Ovary (tissue), 9 donors: ENCODE results near the gene NDUFB6. TPM values are rescaled to one million over a fixed set of nuclear protein-coding genes. Genes with fewer than 3 reads are reported as not detected.
"Not testable (repeated sequence)": the region's sequence is repeated elsewhere in the genome, so short reads cannot be mapped to it uniquely, and the experiment has no call there.

Experiments
- DNase-seq, 5 donors: peaks; one replicate each; pipeline ENCODE4 v3.0.0-alpha.2; 2019 to 2020
- H3K27ac ChIP-seq, 2 donors: fragments of 200-600 bp; one replicate each; pipeline versions ENCODE4 v1.5.1 to v1.8.0; 2019 to 2022
- H3K27me3 ChIP-seq: fragments of 200-600 bp; one replicate; pipeline ENCODE4 v1.8.0; 2022
- H3K36me3 ChIP-seq: fragments of 200-600 bp; sonication (generic); one replicate; pipeline ENCODE4 v1.5.1; 2019
- H3K4me1 ChIP-seq: one replicate; pipeline ENCODE4 v1.8.1; 2013; ENCODE audit warnings: mild to moderate bottlenecking, moderate library complexity; ENCODE audit not compliant: insufficient read depth
- H3K4me3 ChIP-seq: fragments of 200-600 bp; sonication (generic); one replicate; pipeline ENCODE4 v1.5.1; 2017
- H3K9me3 ChIP-seq, 2 donors: fragments of 200-600 bp in 1 of 2; sonication (generic) in 1 of 2; one replicate each; pipeline versions ENCODE4 v1.5.1 to v1.8.1; 2013 to 2019; ENCODE audit warnings: mild to moderate bottlenecking in 1 of 2, moderate library complexity in 1 of 2
- CTCF ChIP-seq, 3 donors: fragments of 450-650 bp in 2 of 3; fragments of 200-600 bp in 1 of 3; IDR thresholded peaks; one replicate each; pipeline versions ENCODE4 v1.5.1 to v1.8.0; 2016 to 2022; ENCODE audit warnings: antibody characterized with exemption in 3 of 3, mild to moderate bottlenecking in 1 of 3
- EP300 ChIP-seq: sonication (generic); formaldehyde crosslinking; IDR thresholded peaks from one replicate; pipeline ENCODE4 v1.6.1; 2017; ENCODE audit warnings: antibody characterized with exemption
- POLR2A ChIP-seq: fragments of 450-650 bp; IDR thresholded peaks from one replicate; pipeline ENCODE4 v1.6.1; 2017; ENCODE audit warnings: antibody characterized with exemption, mild to moderate bottlenecking, moderate library complexity
- WGBS, 3 donors: extraction: QIAGEN DNeasy Blood & Tissue Kit in 1 of 3; methylation state at CpG; one replicate each; pipeline versions ENCODE4 v1.1.5 to v1.1.7; 2013 to 2017; 5-methylcytosine and 5-hydroxymethylcytosine counted together
- intact Hi-C, 4 donors: fragments of 100-400 bp; cut with DNase I; formaldehyde crosslinking; loops; one replicate each; pipeline versions ENCODE4 v1.11.0 to v1.15.1; 2022 to 2023
- polyA plus RNA-seq, 2 donors: library from polyadenylated mRNA; stranded (reverse); fragments of 200-250 nt in 1 of 2; fragments of 350-450 nt in 1 of 2; fragmentation: Illumina TruSeq in 1 of 2; extraction: RNeasy Lipid Tissue Mini Kit (QIAGEN cat#74804) in 1 of 2; gene quantifications; one replicate each; pipeline ENCODE4 v1.2.3, GENCODE V29; 2013 to 2014
- total RNA-seq, 7 donors: library from RNA; depleted of rRNA in 2 of 7; stranded (reverse); fragments of >200 nt in 2 of 7; fragmentation: NEBNext Ultra II Directional in 3 of 7; extraction: Animal tissue kit (Norgen Biotek cat#: 25700) in 3 of 7; gene quantifications; one replicate each; pipeline versions ENCODE4 v1.1.0 to v1.2.4, GENCODE V29; 2016 to 2023
- donor health status: DM: no; HTN: no; CAD: no; lungs with moderate emphysema.
- donor health status: DM: no; HTN: no; CAD: no.
- donor health status: Bipolar disorder and iron deficiency.
- donor health status: DM: yes; HTN: yes; CAD: no.
- donor health status: DM: no; HTN: no; CAD: no.
- donor health status: DM: yes; HTN: yes; CAD: no.

Gene NDUFB6
- total and polyA plus RNA-seq, 9 donors = 19.6 to 42.5 (median 37.8) TPM

DNA sequence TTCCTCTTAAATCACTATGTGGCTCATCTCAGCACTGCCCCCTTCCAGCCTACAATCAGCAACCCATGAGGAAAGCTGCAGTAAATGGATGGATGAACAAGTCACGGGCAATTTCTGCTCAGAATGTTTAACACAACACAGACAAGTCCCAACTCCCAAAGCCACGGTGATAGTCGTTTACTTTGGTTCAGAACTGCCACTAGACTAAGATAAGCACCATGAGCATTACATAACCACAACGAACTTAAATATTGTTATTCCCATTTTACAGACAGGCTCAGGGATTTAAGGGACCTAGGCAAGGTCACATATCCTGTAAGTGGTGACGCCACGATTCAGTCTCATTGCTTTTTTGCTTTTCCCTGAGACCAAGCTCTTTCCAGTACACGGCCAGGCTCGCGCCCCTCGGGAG, 22.8 kb downstream of the NDUFB6 start:
- peak overlapping the region; percentile 95 to 99 for H3K27ac ChIP-seq
- no peaks in the 10 kb centered on the region for H3K4me1 ChIP-seq
- intact Hi-C loops = loop anchor here in 2 of 4 donors (2.0 to 10.0 kb wide), 2 partner anchors 23 to 475 kb away; partner anchors contain the start of genes DNAJA1 (in 1 of the 2) and RIGI (in 1 of the 2)
- H3K27me3 ChIP-seq = no peaks in the 10 kb centered on the region
- 1 to 2% (median 1%) methylated on average over 10 of the region's 10 CpGs for WGBS, 3 donors
- DNase-seq = no peak
- peak overlapping the region; percentile 60 for H3K4me3 ChIP-seq
- H3K36me3 ChIP-seq = no peaks in the 10 kb centered on the region
- no peak for TF ChIP-seq EP300
- TF ChIP-seq POLR2A = no peak
- TF ChIP-seq CTCF (IDR thresholded peaks at IDR 0.05) = no peak
- no peaks in the 10 kb centered on the region for H3K9me3 ChIP-seq

GRCh38 chr9:32548213-32548612, 24.7 kb downstream of the NDUFB6 start:
- H3K27me3 ChIP-seq, H3K9me3 ChIP-seq, H3K27ac ChIP-seq, H3K36me3 ChIP-seq, H3K4me1 ChIP-seq, H3K4me3 ChIP-seq, intact Hi-C loops, DNase-seq: not testable (repeated sequence)
- WGBS, 3 donors = 96 to 97% (median 97%) methylated on average over 20 of the region's 20 CpGs

GRCh38 chr9:32545884-32546283, 27.1 kb downstream of the NDUFB6 start:
- Histone ChIP-seq H3K4me1 (no peaks in the 10 kb centered on the region), H3K4me3 (no peak overlapping the region), H3K27ac (no peak overlapping the region), H3K9me3 (no peaks in the 10 kb centered on the region), H3K36me3 (no peaks in the 10 kb centered on the region), H3K27me3 (no peaks in the 10 kb centered on the region)
- WGBS, 3 donors = 89 to 100% (median 95%) methylated on average over 1 of the region's 1 CpG
- intact Hi-C loops = no loop called here
- no peak for DNase-seq
- no peak for TF ChIP-seq CTCF (IDR thresholded peaks at IDR 0.05)
- no peak for TF ChIP-seq POLR2A
- TF ChIP-seq EP300 = no peak

GRCh38 chr9:32543047-32543446, 29.9 kb downstream of the NDUFB6 start:
- Histone ChIP-seq H3K36me3 (no peaks in the 10 kb centered on the region), H3K27ac (no peak overlapping the region), H3K9me3 (no peaks in the 10 kb centered on the region), H3K27me3 (no peaks in the 10 kb centered on the region), H3K4me3 (no peak overlapping the region), H3K4me1 (no peaks in the 10 kb centered on the region)
- intact Hi-C loops = no loop called here
- TF ChIP-seq CTCF (IDR thresholded peaks at IDR 0.05) (no peak), POLR2A (no peak), EP300 (no peak)
- no peak for DNase-seq
- 94 to 95% (median 95%) methylated on average over 4 of the region's 4 CpGs for whole genome bisulfite sequencing, 3 donors

- H3K27me3 ChIP-seq = no peaks in the 10 kb centered on the region
- no peak for DNase-seq
- H3K27ac ChIP-seq = no peak overlapping the region
- 93 to 97% (median 96%) methylated on average over 4 of the region's 4 CpGs for WGBS, 3 donors
- no peak overlapping the region for H3K4me3 ChIP-seq
- no peak for TF ChIP-seq CTCF (IDR thresholded peaks at IDR 0.05)
- no peak for TF ChIP-seq EP300
- no peak for TF ChIP-seq POLR2A
- no peaks in the 10 kb centered on the region for H3K4me1 ChIP-seq
- H3K9me3 ChIP-seq = no peaks in the 10 kb centered on the region
- no peaks in the 10 kb centered on the region for H3K36me3 ChIP-seq
- intact Hi-C loops = no loop called here
Observed at GRCh38 chr9:32533816-32534215, 39.1 kb downstream of the NDUFB6 start.
